Measurements from ENCODE around the gene MYO15A. TPM values are rescaled to one million over a fixed set of nuclear protein-coding genes. Genes with fewer than 3 reads are reported as not detected.

Gene MYO15A
- total RNA-seq, 4 donors from 2014 or later = 0.44 to 3.2 (median 1.2) TPM

GRCh38 chr17:18224387-18225120, 116.0 kb downstream of the MYO15A start:
- TF ChIP-seq CTCF (IDR thresholded peaks at IDR 0.05; ENCODE audit: low read depth) = no peak

- no peak for TF ChIP-seq CTCF (IDR thresholded peaks at IDR 0.05; ENCODE audit: low read depth)
Measured at GRCh38 chr17:18225121-18225641, 116.6 kb downstream of the MYO15A start, which contains the start of gene LLGL1. TSS of gene LLGL1 (plus strand) at chr17:18225635. CDS start at chr17:18225683, 48 bp downstream.

- TF ChIP-seq CTCF (IDR thresholded peaks at IDR 0.05; ENCODE audit: low read depth) = no peak
Measured at GRCh38 chr17:18225642-18226283, 117.2 kb downstream of the MYO15A start.

GRCh38 chr17:18226284-18226945, 117.9 kb downstream of the MYO15A start:
- no peak for TF ChIP-seq CTCF (IDR thresholded peaks at IDR 0.05; ENCODE audit: low read depth)

GRCh38 chr17:18227635-18228034, 119.1 kb downstream of the MYO15A start:
- no peak for TF ChIP-seq CTCF (IDR thresholded peaks at IDR 0.05; ENCODE audit: low read depth)

GRCh38 chr17:18228176-18228682, 119.7 kb downstream of the MYO15A start:
- no peak for TF ChIP-seq CTCF (IDR thresholded peaks at IDR 0.05; ENCODE audit: low read depth)

- no peak for TF ChIP-seq CTCF (IDR thresholded peaks at IDR 0.05; ENCODE audit: low read depth)
Measured at GRCh38 chr17:18229254-18229653, 120.7 kb downstream of the MYO15A start.
